H7 (cell line): ENCODE results near the gene HACD1. TPM values are rescaled to one million over a fixed set of nuclear protein-coding genes. Genes with fewer than 3 reads are reported as not detected.
A peak's percentile ranks its signal among the peaks of the same experiment; 100 is the strongest.
"Not testable (repeated sequence)": the region's sequence is repeated elsewhere in the genome, so short reads cannot be mapped to it uniquely, and the experiment has no call there.

Experiments used
- DNase-seq: peaks from one replicate; pipeline ENCODE4 v3.0.0; 2012
- H3K27me3 ChIP-seq: 2 replicates; pipeline ENCODE4 v1.6.0; 2011; ENCODE audit warnings: mild to moderate bottlenecking, low read length; ENCODE audit not compliant: control insufficient read depth, insufficient read depth
- H3K36me3 ChIP-seq: replicated peaks from 2 replicates; pipeline ENCODE4 v1.5.1; 2011; ENCODE audit warnings: low read length; ENCODE audit not compliant: control insufficient read depth, insufficient read depth
- H3K4me3 ChIP-seq: 2 replicates; pipeline ENCODE4 v1.5.1; 2011; ENCODE audit warnings: low read depth, mild to moderate bottlenecking, control low read depth, low read length, moderate library complexity; ENCODE audit not compliant: insufficient read depth
- total RNA-seq: library from RNA; depleted of rRNA; stranded (reverse); fragments of >200 nt; shearing (Covaris generic); gene quantifications from 2 replicates; pipeline ENCODE4 v1.2.3, GENCODE V29; 2014

The HACD1 gene
- total RNA-seq, 1 experiment from 2014 or later: 22.4 TPM

GRCh38 chr10:17616403-17617030, 657 bp downstream of the HACD1 start:
- Histone ChIP-seq H3K4me3 (peak overlapping the region; percentile 78), H3K27me3 (no peaks in the 10 kb centered on the region; the same call in 1 of the 2 replicates), H3K36me3 (no peaks in the 10 kb centered on the region)
- DNase-seq: peak; percentile 93

- no peaks in the 10 kb centered on the region for H3K36me3 ChIP-seq
- no peak for DNase-seq
- H3K27me3 ChIP-seq: no peaks in the 10 kb centered on the region
- H3K4me3 ChIP-seq: no peak overlapping the region
Measured at GRCh38 chr10:17609523-17610079, 7.6 kb downstream of the HACD1 start.

- Histone ChIP-seq H3K4me3 (no peak overlapping the region), H3K27me3 (no peaks in the 10 kb centered on the region), H3K36me3 (no peaks in the 10 kb centered on the region)
- peak; percentile 57 for DNase-seq
Measured at GRCh38 chr10:17607603-17608332, 9.4 kb downstream of the HACD1 start.

DNA sequence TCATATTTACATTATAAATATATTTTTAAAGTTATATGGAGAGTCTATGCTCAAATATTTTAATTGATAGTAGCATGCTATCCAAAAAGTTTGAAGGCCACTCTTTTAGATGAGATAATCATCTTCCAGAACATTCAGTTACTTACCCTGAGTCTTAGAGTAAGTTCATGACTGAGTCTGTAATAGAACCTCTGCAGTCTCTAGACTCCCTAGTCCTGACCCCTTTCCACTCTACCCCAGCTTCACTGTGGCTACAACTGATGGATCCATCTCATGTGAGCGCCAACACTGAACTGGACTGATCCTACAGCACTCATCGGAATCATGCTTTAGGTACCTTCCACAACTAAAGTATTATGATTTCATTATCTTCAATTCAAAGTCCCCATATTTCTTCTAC, 10.1 kb downstream of the HACD1 start:
- H3K36me3 ChIP-seq: no peaks in the 10 kb centered on the region
- DNase-seq: no peak
- H3K27me3 ChIP-seq: no peaks in the 10 kb centered on the region
- no peak overlapping the region for H3K4me3 ChIP-seq

DNA sequence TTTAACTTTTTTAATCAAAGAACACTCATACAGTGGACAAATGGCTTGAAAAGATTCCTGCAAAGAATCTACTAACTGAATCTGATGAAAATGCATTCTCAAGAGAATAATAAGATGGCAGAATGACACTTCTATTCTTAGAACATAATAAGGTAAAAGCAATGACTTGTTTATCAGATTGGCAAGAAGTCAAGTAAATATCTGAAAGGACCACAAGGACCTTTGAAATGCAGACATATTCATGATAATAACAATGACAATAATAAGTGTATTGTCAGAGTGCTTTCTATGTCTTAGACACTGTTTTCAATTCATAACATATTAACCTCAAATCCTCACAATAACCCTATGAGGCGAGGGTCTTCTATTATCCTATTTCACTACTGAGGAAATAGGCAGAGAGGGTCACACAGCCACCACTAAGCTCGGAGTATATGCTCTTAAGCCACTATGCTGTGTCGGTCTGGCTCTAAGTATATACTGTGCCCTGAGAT, 10.6 kb downstream of the HACD1 start:
- no peak for DNase-seq
- no peaks in the 10 kb centered on the region for H3K27me3 ChIP-seq
- no peak overlapping the region for H3K4me3 ChIP-seq
- no peaks in the 10 kb centered on the region for H3K36me3 ChIP-seq

DNA sequence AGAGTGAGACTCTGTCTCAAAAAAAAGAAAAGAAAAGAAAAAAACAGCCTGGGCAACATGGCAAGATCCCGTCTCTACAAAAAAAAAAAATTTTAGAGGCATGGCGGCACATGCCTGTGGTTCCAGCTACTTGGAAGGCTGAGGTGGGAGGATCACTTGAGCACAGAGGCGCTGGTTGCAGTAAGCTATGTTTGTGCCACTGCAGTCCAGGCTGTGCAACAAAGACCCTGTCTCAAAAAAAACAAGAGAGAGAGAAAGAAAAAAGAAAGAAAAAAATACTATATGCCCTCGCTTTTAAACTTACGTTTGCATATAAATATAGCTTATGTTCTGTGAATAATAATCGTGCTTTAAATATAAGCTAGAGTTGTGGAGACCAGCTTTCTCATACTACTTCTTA, 11.2 kb downstream of the HACD1 start:
- no peak for DNase-seq
- Histone ChIP-seq H3K27me3 (no peaks in the 10 kb centered on the region), H3K36me3 (no peaks in the 10 kb centered on the region), H3K4me3 (no peak overlapping the region)

DNA sequence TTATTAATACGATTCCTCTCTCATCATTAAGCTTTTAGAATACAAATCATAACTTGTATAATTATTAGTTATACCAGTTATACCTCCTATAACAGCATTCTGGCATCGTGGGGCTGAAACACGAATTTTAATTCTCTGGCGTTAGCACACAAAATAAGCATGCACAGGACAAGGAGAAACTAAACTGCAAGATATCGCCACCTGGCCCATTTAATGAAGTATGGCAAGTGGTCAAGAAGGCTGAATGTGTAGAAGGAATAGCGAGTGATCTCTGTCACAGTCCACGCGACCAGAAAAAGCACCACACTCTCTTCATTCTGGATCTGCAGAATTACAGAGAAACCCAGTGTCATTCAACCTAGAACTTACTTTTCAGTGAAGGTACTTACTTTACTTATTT, 18.1 kb downstream of the HACD1 start:
- Histone ChIP-seq H3K36me3 (no peaks in the 10 kb centered on the region), H3K4me3 (no peak overlapping the region), H3K27me3 (no peaks in the 10 kb centered on the region)
- DNase-seq: peak; percentile 43

DNA sequence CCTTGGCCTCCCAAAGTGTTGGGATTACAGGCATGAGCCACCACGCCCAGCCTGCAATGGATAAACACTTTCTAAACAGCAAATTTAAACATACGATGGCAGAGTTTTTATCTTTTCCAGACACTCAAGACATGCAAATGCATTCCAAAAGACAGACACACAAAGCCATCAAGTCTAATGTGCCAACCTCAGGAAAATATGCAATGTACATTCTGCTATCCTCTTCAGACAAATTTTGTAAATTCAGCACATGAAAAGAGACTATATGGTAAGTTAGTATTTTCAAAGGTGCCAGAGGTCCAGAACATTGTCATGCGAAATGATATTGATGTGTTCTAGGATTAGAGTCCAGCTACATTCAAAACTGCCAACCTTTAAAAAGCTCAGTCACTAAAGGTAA, 19.8 kb downstream of the HACD1 start:
- no peaks in the 10 kb centered on the region for H3K27me3 ChIP-seq
- no peak overlapping the region for H3K4me3 ChIP-seq
- H3K36me3 ChIP-seq: no peaks in the 10 kb centered on the region
- no peak for DNase-seq

DNA sequence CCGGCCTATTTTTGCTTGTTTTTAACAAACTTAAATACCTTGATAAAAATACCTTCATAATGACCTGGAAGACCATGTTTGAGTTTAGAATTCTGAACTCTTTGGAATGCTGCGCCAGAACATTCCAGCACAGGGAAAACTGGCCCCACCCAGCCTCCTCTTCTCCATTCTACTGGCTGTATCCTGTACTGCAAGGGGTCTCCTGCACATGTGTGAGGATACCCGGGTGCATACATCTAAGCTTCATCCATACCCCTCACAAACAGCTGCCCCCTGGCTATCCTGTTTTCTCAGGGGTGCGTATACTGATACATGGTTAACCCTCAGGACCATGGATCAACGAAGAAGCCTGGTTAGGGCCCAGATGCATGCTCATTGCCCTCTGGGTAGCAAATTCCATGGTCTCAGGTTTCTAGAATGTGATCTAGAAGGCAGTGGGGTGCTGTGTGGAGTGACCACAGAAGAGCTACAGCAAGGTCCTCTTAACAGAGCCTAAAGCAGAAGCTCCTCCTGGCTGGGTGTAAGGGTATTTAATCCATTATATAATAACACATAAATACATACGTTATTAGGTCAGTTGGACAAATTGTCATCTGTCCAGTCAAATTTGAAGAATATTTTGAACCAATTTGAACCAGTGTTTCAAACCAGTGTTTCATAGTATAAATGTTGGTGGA, 26.1 kb downstream of the HACD1 start:
- DNase-seq: no peak
- Histone ChIP-seq H3K4me3 (no peak overlapping the region), H3K27me3 (no peaks in the 10 kb centered on the region), H3K36me3 (peaks cover 1% of the 10 kb centered on the region; the same call in 1 of the 2 replicates)

DNA sequence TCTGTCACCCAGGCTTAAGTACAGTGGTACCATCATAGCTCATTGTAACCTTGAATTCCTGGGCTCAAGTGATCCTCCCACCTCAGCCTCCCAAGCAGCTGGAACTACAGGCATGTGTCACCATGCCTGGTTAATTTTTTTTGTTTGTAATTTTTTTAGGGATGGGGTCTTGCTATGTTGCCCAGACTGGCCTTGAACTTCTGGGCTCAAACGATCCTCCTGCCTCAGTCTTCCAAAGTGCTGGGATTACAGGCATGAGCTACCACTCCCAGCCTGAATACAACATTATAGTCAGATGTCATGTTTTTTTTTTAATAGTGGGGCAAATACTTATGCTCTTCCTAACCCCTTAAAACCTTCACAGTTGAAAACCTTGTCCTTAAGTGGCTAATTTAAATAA, 27.9 kb downstream of the HACD1 start:
- not testable (repeated sequence) for H3K36me3 ChIP-seq, H3K4me3 ChIP-seq, DNase-seq, H3K27me3 ChIP-seq

DNA sequence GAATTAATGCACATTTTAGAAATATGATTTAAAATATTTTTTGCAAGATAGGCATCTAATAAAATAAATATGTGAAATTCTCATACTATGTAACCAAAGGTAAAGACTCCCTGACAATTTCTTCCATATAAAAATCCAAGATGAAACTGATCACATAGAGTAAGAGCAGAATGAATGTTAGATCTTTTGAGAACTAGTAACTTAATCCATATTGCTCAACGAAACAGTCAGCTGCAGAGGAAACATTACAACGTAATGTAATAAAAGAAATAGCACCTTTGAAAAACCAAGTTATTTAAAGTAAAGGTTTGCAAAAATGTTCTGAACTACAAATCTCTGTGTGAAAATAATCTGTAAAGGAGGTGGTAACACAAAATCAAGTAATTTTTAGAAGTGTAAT, 28.8 kb downstream of the HACD1 start:
- DNase-seq: no peak
- H3K36me3 ChIP-seq: peaks cover 1% of the 10 kb centered on the region; the same call in 1 of the 2 replicates
- H3K27me3 ChIP-seq: no peaks in the 10 kb centered on the region
- H3K4me3 ChIP-seq: no peak overlapping the region

DNA sequence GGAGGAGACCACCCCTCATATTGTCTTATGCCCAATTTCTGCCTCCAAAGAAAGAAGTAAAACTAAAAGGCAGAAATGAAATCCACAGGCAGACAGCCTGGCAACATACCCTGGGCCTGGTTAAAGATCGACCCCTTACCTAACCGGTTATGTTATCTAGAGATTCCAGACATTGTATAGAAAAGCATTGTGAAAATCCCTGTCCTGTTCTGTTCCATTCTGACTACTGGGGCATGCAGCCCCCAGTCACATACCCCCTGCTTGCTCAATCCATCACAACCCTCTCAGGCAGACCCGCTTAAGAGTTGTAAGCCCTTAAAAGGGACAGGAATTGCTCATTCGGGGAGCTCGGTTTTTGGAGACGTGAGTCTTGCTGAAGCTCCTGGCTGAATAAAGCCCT, 29.9 kb downstream of the HACD1 start:
- H3K27me3 ChIP-seq, H3K36me3 ChIP-seq, DNase-seq, H3K4me3 ChIP-seq: not testable (repeated sequence)

GRCh38 chr10:17586821-17587234, 30.3 kb downstream of the HACD1 start:
- H3K36me3 ChIP-seq: peaks cover 1% of the 10 kb centered on the region; the same call in 1 of the 2 replicates
- H3K27me3 ChIP-seq: no peaks in the 10 kb centered on the region
- DNase-seq: no peak
- H3K4me3 ChIP-seq: no peak overlapping the region

DNA sequence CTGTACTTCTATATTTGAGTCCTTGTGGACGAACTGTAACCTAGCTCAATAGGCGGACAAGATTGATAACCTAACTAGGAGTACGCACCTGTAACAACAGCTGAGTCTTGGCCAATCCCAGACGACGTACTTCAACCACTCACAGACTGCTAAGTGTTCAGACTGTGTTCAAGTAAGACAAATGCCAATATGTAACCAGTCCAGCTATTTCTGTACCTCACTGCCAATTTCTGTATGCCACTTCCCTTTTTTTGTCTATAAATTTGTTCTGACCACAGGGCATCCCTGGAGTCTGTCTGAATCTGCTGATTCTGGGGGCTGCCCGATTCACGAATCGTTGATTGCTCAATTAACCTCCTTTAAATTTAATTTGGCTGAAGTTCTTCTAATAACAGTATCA, 32.2 kb downstream of the HACD1 start:
- H3K36me3 ChIP-seq: no peaks in the 10 kb centered on the region
- no peaks in the 10 kb centered on the region for H3K27me3 ChIP-seq

GRCh38 chr10:17580885-17581284, 36.3 kb downstream of the HACD1 start:
- no peak for DNase-seq
- no peaks in the 10 kb centered on the region for H3K36me3 ChIP-seq
- no peak overlapping the region for H3K4me3 ChIP-seq
- no peaks in the 10 kb centered on the region for H3K27me3 ChIP-seq

More for the DNA sequence above, 32.2 kb downstream of the HACD1 start:
- DNase-seq: no peak
- no peak overlapping the region for H3K4me3 ChIP-seq
